CD4-positive, alpha-beta T cell treated with Interleukin-21 for 1 hour (primary cell): ENCODE measurements around the gene GOSR1.
"Not testable (repeated sequence)": the region's sequence is repeated elsewhere in the genome, so short reads cannot be mapped to it uniquely, and the experiment has no call there.

Experiments
- DNase-seq: peaks from one replicate; pipeline ENCODE4 v3.0.0-alpha.2; 2020

Gene GOSR1

DNA sequence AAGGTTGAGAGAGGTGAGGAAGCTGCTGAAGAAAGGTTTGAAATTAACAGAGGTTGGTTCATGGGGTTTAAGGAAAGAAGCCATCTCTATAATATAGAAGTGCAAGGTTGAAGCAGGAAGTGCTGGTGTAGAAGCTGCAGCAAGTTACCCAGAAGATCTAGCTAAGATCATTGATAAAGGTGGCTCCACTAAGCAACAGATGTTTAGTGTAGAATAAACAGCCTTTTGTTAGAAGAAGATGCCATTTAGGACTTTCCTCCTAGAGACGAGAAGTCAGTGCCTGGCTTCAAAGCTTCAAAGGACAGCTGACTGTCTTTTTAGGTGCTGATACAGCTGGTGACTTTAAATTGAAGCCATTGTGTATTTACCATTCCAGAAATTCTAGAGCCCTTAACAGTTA is 29.3 kb downstream of the GOSR1 start:
- DNase-seq: no peak

DNA sequence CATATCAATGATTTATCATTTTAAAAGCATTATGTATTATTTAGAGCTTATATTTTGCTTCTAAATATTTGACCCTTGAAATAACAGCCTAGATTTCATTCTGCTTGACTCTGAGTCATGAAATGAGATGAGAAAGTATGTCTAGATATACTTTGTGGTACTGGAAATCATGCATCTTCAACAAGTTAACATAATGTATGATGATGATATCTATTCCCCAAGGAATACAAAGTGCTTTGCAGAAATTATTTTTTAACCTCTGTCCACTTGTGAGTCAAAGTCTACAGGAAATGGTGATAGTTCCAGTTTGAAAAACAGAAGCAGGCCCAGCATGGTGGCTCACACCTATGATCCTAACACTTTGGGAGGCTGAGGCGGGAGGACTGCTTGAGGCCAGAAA is 36.1 kb downstream of the GOSR1 start:
- DNase-seq: no peak

DNA sequence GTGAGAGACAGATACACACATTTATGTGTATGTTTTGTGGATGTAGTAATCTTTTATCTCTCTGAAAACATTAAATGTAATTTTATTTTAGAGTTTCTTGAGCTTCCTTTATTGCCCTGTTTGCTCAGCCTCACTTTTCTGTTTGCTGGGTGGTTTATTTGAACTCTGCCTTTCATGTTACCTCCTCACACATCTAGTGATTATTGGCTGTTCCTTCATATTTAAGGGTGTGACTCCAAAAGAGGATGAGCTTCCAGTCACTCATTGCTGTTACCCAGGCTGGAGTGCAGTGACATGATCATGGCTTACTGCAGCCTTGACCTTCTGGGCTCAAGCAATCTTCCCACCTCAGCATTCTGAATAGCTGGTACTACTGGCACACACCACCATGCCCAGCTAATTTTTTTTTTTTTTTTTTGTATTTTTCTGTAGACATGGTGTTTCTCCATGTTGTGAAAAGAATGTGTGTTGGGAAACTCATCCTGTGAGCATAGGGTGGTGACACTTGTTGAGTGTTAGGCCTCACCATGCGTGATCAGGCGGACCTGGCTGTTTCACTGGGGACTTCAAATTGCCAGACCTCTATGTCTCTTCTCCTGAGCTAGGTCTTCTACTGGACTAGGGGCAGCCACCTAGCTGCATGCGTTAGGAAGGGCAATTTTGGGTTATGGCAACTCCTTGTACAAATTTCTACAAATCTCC is 37.8 kb downstream of the GOSR1 start:
- no peak for DNase-seq

DNA sequence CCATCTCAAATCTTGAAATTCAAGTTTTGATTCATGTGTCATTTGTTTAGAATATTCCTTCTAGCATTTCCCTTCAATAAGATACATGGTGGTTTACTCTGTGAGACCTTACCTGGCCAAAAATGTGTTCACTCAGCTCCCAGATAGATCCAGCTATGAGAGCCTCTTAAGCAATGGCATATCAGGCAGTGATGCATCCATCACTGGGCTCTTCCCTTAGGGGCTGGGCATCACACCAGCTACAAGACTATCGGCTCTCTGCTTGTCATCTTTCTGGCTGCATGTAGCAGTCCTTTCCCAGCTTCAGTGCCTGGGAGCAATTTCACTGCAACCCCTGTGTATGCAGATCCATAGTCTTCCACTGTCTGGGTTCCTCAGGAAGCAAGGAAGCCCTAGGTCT is 40.6 kb downstream of the GOSR1 start:
- no peak for DNase-seq

DNA sequence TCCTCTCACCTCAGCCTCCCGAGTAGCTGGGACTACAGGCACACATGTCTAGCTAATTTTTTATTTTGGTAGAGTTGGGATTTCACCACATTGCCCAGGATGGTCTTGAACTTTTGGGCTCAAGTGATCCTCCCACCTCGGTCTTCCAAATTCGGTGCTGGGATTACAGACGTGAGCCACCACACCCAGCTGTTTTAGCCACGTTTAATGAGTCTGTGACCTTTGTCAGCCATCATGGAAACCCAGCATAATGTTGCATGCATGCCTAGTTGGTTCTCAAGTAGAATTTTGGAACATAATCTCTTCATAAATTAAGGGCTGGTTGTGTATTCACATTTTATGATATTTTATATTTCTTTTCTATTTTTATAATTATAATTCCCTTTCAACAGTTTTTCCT is 42.0 kb downstream of the GOSR1 start:
- DNase-seq: no peak

DNA sequence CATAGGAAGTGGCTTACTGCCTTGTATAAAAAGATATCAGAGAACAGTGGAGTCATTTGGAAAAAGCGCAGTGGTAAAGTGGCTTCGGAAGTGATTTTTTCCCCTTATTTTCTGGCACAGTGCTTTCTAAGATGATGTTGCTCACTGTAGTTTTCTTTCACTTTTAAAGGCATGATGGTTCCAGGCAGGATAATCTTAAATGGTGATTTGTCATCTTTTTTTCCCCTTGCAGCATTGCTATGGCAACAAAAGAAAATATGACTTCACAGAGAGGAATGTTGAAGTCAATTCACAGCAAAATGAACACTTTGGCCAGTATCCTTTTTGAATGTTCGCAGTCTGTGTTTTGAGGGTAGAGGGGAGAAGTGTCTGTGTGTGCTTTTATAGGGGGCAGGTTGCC is 42.5 kb downstream of the GOSR1 start:
- no peak for DNase-seq

DNA sequence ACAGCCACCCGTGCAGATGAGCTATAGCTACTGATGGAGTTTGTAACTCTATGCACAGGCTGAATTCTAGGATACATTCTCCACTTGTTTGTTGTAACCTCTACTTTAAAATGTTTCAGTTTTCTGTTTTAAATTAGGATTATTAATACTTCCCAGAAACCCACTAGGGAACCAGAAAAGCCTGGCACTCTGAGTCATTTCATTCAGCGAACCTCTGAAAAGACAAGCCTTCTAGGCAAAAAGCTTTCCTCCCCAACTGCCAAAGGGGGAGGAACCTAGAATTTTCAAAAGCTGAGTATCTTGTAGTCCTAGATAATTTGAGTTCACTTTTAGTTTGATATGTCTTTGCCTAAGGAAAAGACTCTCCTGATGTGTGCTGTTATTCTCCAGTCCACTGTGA is 43.2 kb downstream of the GOSR1 start:
- DNase-seq: no peak

DNA sequence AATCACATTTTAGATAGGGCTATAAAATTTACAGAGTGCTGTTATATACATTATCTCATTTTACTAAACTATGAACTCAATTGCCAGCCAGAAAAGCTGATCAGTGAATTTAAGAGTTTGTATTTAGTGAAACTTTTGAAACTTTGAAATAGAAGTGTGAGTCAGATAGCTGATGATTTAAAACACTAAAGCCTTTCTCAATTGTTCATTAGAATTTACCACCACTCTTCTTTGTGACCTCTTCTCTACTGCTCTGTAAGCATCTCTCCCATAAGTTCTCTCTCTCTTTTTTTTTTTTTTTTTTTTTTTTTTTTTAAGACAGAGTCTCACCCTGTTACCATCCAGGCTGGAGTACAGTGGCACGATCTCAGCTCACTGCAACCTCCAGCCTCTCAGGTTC is 43.7 kb downstream of the GOSR1 start:
- no peak for DNase-seq

DNA sequence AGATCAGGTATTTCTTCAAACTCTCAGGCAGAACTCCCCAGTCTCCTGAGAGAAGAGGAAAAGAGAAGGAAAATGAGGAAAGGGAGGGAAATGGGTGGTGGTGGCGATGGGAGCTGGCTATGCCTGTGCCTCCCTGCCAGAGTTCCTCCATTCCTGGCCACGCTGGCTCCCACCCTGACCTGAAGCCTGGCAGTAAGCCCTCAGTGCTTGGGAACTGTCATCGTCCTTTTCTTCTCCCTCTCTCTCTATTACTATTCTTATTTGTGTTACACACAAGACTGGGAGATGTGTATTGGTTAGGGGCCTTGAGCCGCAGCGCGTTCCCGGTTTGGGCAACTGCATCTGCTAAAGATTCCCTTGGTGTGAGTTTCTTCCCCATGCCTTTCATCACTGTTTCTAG is 44.6 kb downstream of the GOSR1 start:
- DNase-seq: no peak

DNA sequence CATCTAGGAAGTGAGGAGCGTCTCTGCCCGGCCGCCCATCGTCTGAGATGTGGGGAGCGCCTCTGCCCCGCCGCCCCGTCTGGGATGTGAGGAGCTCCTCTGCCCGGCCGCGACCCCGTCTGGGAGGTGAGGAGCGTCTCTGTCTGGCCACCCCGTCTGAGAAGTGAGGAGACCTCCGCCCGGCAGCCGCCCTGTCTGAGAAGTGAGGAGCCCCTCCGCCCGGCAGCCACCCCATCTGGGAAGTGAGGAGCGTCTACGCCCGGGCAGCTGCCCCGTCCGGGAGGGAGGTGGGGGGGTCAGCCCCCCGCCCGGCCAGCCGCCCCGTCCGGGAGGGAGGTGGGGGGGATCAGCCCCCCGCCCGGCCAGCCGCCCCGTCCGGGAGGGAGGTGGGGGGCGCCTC is 46.0 kb downstream of the GOSR1 start:
- not testable (repeated sequence) for DNase-seq

DNA sequence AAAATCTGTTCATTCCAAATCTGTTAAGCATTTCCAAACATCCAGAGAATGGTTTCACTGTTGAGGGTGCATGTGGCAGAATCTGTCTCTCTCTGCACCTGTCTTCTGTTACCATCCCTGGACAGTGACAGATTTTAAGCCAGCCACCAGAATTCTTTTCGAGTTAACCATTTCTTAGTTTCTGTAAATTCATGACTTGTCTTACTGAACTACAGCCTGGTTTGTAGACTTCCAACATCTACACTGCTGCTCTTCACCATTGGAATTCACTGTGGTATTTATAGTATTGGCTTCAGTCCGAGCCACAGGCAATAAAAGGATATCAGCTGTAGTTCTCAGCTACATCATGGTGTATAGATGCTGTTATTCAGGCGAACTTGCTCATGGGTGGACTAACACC is 47.6 kb downstream of the GOSR1 start:
- no peak for DNase-seq

DNA sequence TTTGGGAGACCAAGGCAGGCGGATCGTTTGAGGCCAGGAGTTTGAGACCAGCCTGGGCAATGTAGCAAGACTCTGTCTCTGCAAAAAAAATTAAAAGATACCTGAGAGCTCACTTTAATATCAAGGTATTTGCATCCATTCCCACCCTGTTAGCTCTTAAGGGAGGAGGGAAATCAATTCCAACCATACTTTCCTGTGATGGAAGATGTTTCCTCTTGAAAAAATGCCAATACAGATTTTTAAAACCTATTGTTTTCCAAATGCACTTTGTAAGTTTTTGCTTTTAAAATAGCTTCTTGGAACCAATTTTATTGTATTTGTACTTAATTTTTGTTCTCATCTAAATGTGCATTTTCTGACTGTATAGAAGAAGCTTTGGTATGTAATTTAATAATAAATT is 49.2 kb downstream of the GOSR1 start:
- no peak for DNase-seq

DNA sequence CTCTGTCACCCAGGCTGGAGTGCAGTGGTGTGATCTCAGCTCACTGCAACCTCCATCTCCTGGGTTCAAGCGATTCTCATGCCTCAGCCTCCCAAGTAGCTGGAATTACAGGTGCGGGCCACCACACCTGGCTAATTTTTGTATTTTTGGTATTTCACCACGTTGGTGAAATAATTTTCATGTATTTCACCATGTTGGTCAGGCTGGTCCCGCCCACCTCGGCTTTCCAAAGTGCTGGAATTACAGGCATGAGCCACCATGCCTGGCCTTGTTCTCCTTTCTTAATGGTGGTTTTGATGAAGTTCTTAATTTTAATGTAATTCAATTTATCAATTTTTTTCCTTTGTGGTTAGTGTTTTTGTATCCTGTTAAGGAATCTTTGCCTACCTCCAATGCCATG is 51.5 kb downstream of the GOSR1 start:
- not testable (repeated sequence) for DNase-seq

DNA sequence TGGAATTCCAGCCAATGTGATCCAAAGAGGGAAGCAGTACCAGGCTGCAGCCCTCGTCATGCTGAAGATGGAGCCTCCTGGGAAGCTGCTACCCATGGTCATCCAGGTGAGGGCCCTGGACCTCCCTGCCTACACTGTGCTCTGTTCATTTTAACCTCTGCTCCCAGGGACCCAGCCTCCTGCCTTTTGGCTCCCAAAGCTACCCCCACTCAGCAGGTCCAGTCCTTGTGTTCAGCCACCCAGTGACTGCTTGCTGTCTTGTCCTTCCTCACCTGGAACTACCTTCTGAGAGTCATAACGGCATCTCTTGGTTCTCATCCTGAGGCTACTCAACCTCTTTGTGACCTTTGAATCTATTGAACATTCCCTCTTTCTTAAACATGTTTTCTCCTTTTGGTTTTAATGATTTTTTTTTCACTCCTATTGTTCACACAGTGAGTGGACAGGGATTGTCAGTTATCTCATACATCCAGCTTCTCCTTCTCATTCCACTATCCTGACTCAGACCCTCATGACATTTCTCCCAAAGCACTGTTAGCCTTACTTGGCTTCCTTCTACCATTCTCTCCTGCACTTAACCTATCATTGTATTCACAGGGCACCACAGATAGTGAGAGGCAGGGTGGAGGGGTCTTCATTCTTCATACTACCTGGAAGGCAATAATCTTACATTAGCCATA is 53.3 kb downstream of the GOSR1 start:
- no peak for DNase-seq

DNA sequence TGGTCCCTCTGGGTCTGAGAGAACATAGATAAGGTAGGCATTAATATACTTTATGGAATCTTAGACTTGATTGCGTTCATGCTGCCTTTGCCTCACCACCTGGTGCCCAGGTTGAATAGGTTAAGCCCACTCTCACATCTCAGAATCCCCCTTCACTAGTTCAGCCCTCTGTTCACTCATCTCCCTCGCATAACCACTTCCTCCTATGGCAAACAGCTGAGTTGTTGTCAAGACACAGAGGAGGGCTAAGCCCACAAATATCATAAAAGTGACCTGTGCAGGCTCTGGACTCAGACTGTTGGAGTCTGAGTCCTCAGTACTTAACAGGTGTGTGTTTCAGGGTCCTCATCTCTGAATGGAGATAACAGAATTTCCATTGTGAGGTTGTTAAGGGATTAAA is 55.7 kb downstream of the GOSR1 start:
- no peak for DNase-seq

DNA sequence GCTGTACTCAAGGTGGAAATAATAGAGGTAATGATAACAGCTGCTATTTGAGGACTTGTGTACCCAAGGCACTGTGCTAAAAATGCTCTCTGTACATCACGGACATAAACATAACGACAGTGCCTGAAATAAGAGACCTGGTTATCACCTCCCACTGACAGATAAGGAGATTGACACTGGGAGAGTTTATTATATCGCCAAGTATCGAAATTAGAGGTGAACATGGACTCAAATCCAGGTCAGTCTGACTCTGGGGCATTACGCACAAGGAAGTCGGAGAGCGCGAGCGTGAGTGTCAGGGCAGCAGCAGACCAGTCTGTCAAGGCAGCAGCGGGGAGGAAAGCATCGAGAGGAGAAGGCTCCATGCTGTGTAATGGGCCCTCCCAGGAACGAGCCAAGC is 57.1 kb downstream of the GOSR1 start:
- DNase-seq: no peak

DNA sequence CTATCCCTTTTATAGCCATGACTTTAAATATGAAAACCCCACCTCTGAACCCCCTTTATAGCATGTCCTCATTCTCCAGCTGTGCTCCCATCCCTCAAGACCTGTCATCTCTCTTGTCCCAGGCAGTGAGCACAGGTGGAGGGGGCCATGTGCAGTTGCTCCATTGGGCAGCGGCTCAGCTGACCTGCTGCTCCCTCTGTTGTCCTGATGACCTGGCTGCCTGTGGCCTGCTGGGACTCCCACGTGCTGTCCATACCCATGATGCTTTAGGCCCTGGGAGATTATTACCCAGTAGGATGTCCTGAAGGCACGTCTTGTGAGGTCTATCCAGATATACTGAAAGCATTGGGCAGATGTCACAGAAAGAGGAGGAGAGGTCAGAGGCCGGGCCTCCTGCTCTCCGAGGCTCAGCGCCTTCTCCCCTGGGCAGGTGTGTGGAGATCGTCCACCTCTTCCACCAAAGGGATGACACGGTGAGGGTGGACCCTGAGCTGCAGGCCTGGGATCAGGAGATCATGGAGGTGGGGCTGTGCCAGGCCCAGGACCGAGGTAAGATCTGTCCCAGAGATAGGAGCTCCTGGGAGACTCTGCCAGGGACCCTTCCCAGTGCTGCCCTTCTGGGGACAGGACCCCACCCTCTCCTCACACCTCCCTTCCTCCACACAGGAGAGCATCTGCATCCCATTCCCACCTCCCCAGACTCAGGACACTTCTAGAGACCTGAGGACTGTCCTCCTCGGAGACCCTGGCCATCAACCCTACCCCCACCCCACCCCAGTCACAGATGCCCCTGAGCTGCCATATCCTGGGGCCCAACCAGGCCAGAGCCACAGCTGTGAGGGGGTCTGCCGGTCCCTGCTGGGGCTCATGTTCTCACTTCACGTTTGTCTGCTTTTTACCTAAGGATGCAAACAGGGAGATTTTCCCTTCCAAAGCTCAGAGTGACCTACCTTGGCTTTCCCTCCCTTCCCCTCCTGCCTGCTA is 58.0 kb downstream of the GOSR1 start:
- DNase-seq: no peak

DNA sequence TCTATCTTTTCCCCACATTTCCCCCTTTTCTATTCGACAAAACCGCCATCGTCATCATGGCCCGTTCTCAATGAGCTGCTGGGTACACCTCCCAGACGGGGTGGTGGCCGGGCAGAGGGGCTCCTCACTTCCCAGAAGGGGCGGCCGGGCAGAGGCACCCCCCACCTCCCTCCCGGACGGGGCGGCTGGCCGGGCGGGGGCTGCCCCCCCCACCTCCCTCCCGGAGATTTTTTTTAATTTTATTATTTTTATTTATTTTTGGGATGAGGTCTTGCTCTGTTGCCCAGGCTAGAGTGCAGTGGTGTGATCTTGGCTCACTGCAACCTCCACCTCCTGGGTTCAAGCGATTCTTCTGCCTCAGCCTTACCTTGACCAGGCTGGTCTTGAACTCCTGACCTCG is 59.6 kb downstream of the GOSR1 start:
- not testable (repeated sequence) for DNase-seq

DNA sequence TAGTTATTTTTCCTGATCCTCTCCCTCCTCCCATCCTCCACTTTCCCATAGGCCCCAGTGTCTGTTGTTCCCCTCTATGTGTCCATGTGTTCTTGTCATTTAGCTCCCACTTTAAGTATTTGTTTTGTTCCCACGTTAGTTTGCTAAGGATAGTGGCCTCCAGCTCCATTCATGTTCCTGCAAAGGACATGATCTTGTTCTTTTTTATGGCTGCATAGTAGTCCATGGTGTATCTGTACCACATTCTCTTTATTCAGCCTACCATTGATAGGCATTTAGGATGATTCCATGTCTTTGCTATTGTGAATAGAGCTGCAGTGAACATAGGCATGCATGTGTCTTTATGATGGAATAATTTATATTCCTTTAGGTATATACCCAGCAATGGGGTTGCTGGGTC is 60.5 kb downstream of the GOSR1 start:
- not testable (repeated sequence) for DNase-seq

DNA sequence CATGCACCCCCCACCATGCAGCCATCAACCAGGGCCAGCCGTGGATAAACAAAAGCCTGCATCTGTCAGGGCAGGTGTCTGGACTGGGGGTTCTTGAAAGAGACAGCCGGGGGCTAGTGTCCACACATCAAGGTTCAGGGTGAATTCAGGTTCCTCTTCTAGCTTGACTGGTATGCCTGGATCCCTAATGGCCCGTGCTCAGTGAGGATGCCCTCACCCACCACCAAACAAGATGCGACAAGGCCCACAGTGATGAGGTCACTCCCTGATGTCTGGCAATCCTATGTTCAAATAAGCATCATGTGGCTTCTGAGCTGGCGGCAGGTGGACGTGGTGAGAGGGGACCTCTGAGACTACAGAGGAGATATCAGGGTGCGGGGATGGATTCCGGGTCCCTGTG is 64.6 kb downstream of the GOSR1 start:
- DNase-seq: no peak

DNA sequence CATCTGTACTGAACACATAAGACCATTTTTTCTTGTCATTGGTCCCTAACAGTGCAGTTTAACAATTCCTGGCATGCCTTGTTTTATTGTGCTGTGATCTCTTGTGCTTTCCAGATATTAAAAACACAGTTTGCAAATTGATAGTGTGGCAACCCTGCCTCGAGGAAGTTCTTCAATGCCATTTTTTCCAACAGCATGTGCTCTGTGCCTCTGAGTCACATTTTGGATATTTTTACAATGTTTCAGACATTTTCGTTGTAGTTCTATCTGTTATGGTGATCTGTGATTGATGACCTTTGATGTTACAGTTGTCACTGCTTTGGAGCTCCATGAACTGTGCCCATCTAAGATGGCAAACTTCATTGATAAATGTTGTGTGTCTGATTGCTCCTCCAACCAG is 66.2 kb downstream of the GOSR1 start:
- no peak for DNase-seq

DNA sequence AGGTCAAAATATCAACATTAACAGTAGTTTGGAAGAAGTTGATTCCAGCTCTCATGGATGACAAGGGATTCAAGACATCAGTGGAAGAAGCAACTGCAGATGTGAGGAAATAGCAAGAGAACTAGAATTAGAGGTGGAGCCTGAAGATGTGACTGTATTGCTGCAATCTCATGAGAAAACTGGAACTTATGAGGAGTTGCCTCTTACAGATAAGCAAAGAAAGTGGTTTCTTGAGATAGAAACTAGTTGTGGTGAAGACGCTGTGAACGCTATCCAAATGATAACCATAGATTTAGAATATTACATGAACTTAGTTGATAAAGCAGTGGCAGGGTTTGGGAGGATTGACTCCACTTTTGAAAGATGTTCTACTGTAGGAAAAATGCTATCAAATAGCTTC is 67.8 kb downstream of the GOSR1 start:
- DNase-seq: no peak

DNA sequence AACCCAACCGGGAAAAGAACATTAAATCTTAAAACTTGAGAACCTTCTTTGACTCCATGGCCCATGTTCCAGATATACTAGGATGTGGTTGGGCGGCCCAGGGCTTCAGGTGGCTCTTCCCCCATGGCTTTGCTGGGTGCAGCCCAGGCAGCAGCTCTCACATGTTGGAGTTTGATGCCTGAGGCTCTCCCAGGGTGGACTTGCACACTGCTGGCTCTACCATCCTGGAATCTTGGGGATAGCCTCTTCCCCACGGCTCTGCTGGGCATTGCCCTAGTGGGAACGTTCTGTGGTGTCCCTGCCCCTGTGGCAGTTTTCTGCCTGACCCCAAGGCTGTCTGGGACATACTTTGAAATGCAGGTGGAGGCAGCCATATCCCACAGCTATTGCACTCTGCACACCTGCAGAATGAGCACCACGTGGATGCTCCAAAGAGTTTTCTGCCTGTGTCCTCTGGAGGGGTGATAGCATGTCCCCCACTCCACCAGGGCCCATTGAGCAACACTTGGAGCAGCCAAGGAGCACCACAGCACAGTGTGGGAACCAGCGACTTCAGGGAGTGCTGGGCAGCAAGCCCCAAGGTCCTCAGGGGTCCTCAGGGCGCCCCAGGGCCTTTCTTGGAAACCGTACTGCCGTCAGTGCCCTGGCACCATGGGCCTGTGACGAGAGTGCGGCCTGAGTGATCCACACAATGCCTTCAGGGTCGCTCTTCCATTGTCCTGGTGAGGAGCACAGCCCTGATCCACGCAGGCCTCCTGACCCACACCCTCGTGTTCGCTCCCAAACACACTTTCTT is 70.8 kb downstream of the GOSR1 start:
- no peak for DNase-seq
